ENCODE data around the gene CCR8.
"Not testable (repeated sequence)": the region's sequence is repeated elsewhere in the genome, so short reads cannot be mapped to it uniquely, and the experiment has no call there.

The CCR8 gene

DNA sequence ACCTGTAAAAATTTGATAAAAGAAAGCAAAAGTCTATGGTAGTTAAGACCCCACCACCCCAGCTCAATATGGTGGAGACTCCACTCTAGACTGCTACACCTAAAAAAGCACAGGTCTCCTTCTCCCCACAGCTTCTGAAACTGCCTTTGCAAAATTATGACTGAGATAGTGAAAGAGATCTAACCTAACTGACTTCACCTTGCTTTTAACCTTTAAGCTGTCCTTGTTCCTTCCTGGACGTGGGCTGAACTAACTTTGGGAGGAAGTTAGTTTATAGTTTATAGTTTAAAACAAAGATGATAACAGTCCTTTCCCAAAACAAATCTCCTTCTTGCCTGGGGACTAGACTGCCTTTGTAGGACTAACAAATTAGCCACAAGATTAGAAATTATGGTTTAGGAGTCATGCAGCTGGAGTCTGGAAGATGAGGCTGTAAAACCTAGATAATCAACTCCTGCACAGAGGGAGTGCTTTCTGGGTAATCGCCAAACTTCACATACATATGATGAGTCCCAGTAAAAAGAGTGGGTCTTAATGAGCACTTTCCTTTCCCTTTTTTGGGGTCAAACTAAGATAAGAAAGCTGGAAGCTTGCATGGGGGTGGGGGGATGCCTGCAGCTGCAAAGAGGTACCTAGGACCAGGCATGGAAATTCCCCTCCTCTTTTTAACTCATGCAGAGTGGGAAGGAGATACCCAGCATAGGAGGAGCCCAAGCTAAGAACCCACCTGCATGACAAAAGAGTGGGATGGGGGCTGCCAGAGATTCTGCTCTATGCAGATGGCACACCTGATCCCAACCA is 17.5 kb downstream of the CCR8 start:
- no peak for DNase-seq (ENCODE audit: low read depth in 2 of 3, low spot score in 1 of 3)

DNA sequence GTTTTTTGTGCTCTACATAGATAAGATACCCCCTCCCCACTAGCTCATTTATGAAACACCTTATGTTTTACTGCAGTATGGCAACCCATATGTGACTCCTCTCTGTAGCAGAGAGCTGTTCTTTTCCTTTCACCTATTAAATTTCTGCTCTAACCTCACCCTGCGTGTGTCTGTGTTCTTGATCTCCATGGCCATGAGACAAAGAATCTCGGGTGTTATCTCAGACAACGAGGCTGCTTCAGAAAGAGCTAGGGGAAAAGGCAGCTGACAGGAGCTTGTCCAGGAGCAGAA is 18.0 kb downstream of the CCR8 start:
- DNase-seq (ENCODE audit: low read depth in 2 of 3, low spot score in 1 of 3) = no peak

DNA sequence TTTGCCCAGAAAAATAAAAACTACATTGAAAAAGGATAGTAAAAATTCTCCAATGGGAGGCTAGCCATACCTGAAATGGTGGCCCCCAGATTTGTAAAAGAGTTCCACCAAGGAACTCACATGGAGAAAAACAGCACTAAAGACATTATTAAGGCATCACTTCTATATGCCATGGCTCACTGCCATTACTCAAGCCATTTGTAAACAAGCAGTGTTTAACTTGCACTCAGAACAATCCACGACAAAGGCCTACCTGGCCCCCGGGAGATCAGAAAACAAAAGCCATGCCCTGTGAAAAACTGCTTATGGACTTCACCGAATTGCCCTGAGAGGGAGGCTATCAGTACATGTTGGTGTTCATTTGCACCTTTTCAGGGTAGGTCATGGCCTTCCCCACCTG is 19.6 kb downstream of the CCR8 start:
- no peak for DNase-seq (ENCODE audit: low read depth in 2 of 3, low spot score in 1 of 3)

DNA sequence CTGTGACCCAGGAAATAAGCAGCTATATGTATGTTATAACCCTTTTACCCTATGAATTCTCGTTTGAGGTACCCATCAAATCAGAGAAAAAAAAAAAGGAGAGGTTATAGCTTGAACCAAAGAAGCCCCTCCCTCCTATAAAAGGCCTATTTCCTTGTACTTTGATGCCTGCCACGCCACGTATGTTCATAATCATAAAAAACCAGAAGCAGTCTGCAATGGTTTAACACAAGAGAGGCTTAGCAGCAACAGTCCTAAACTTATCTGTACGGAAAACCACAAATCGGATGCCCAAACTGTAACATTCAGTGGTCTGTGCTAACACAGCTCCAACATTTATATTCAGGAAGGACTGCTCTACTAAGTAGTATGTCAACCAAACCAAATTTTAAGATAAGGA is 21.2 kb downstream of the CCR8 start:
- DNase-seq (ENCODE audit: low read depth in 2 of 3, low spot score in 1 of 3) = no peak

DNA sequence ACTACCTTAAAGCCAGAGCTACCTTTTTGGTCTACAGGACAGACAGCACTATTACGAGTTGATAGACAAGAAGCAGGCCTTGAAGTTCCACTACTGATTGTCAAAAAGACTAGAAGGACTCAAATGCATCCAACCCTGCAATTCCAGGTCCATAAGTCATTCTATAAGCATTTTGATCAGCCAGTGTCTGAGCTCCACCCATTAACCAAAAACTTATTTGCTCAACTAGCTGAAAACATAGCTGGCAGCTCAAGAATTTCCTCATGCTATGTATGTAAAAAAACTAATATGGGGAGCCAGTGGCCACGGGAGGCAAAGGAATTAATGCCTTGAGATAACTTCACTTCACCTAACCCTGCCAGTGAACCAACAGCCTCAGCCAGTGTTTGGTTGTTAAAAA is 21.6 kb downstream of the CCR8 start:
- not testable (repeated sequence) for DNase-seq (ENCODE audit: low read depth in 2 of 3, low spot score in 1 of 3)

DNA sequence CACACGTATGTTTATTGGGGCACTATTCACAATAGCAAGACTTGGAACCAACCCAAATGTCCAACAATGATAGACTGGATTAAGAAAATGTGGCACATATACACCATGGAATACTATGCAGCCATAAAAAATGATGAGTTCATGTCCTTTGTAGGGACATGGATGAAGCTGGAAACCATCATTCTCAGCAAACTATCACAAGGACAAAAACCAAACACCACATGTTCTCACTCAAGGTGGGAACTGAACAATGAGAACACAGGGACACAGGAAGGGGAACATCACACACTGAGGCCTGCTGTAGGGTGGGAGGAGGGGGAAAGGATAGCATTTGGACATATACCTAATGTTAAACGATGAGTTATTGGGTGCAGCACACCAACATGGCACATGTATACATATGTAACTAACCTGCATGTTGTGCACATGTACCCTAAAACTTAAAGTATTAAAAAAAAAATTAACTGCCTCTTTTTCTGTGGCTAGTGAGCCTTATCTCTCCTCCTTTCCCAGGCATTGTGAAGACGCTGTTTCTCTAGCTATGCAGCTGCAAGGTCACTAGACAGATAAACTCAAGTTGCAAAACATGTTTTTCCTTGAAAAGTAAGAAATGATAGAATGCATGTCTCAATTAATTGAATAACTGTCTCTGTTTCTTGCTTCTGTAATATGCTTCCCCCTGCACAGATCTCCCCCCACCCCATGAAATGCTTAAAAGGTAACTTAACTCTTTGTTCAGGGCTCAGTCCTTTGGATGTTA is 23.8 kb downstream of the CCR8 start:
- DNase-seq (ENCODE audit: low read depth in 2 of 3, low spot score in 1 of 3) = not testable (repeated sequence)

DNA sequence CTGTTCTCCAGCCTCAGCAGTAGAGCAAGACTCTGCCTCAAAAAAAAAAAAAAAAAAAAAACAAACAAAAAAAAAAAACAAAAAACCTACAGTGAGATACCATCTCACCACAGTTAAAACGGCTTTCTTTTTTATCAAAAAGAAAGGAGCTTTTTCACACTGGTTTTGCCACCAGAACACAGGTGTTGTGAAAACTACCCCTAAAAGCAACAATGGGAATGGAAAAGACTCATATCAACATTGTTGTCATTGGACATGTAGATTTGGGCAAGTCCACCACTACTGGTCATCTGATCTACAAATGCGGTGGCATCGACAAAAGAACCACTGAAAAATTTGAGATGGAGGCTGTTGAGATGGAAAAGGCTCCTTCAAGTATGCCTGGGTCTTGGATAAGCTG is 28.8 kb downstream of the CCR8 start:
- no peak for DNase-seq (ENCODE audit: low read depth in 2 of 3, low spot score in 1 of 3)

DNA sequence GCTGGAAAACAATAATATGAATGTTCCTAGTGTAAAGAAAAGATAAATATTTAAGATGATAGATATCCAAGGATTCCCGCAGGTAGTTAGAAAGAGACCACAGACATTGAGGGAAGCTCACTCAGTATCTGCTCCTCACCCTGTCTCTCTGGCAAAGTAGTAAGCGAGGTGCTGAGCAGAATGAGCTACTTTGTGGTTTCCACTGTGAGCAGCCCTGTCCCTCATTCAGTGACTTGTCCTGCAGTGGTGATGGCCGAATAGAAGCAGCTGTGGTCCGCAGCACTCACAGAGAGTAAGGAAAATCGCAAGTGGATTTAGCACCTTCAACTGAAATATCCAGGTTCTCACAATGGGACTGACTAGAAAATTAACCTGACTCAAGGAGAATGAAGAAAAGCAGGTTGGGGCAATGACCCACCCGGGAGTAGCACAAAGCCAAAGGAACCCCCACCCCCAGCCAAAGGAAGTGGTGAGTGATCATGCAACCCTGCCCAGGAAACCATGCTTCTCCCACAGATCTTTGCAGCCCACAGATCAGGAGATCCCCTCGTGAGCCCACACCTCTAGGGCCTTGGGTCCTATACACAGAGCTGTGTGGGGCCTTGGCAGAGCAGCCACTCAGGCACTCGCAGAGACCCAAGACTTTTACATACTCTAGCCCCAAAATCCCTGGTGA is 31.9 kb downstream of the CCR8 start:
- peak in 2 of 3 donors; percentile 17 to 22 for DNase-seq (ENCODE audit: low read depth in 2 of 3, low spot score in 1 of 3)

DNA sequence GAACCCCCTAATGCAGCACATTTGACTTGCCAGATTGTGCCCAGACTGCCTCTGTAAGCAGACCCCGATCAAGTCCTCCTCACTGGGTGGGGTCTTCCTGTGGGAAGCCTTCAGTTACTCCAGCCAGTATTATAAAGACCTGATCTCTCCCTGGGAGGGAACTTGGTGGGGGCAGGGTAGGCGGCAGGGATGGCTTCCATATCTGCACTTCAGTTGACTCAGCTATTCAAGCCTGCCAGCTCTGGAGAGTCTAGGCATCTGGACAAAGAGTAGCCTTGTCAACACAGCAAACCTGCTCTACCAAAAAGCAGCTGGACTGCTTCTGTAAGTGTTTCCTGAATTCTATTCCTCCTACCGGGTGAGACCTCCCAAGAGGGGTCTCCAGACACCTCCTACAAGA is 32.7 kb downstream of the CCR8 start:
- DNase-seq (ENCODE audit: low read depth in 2 of 3, low spot score in 1 of 3) = no peak

DNA sequence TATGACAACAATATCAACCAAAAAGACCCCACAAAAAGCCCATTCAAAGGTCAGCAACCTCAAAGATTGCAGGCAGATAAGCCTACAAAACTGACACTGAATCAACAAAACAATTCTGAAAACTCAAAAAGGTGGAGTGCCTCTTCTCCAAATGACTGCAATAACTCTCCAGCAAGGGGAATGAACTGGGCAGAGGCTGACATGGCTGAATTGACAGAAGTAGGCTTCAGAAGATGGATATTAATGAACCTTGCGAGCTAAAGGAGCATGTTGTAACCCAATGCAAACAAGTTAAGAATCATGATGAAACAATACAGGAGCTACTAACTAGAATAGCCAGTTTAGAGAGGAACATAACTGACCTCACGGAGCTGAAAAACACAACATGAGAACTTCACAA is 33.3 kb downstream of the CCR8 start:
- DNase-seq (ENCODE audit: low read depth in 2 of 3, low spot score in 1 of 3) = no peak

DNA sequence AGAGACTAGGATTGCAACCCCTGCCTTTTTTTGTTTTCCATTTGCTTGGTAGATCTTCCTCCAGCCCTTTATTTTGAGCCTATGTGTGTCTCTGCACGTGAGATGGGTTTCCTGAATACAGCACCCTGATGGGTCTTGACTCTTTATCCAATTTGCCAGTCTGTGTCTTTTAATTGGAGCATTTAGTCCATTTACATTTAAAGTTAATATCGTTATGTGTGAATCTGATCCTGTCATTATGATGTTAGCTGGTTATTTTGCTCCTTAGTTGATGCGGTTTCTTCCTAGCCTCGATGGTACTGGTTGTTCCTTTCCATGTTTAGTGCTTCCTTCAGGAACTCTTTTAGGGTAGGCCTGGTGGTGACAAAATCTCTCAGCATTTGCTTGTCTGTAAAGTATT is 40.9 kb downstream of the CCR8 start:
- not testable (repeated sequence) for DNase-seq (ENCODE audit: low read depth in 2 of 3, low spot score in 1 of 3)

DNA sequence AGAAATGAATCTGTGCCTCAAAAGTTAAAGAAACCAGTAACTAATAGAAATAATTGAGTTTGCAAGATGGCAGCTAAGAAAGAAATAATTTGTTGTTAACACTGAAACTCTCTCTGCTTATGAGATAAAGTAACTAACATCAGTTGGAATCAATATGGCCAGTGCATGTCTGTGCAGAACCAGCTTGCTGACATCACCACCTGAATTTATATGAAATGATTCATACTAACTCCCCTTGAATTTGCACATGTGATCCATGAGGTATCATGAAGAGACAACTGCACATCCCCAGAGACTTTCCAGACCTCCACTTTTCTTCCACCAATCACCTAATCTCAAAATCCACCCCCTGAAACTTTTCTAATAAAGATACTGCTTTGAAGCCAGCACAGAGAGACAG is 43.3 kb downstream of the CCR8 start:
- no peak for DNase-seq (ENCODE audit: low read depth in 2 of 3, low spot score in 1 of 3)

DNA sequence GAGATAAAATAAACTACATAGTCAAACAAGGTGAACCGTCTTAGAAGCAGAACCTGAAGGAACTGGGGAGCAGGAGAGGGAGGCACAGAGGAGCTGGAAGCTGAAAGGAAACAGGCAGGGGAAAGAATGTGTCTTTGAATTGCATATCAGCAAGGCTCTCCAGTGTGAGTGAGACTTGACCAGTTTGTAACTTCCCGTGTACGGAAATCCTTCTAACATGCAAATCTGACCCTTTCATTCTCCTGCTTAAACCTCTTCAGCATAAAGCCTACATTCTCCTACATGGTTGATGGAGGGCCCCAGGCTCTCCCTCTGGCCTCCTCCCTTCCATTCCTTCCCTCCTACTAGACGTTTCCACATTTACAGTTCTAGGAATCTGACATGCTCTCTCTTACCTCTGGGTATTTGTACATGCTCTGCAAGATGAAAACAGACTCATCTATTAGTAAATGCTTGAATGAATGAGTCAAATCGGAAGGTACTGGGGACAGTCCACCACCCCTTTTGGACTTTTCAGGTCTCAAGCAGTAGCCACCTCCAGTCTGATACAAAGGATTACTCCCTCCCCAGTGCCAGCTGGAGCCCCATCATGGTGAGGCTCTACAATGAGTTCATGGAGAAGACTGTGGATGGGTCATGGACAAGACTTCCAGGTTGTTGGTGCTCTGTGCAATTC is 47.6 kb downstream of the CCR8 start:
- no peak for DNase-seq (ENCODE audit: low read depth in 2 of 3, low spot score in 1 of 3)

DNA sequence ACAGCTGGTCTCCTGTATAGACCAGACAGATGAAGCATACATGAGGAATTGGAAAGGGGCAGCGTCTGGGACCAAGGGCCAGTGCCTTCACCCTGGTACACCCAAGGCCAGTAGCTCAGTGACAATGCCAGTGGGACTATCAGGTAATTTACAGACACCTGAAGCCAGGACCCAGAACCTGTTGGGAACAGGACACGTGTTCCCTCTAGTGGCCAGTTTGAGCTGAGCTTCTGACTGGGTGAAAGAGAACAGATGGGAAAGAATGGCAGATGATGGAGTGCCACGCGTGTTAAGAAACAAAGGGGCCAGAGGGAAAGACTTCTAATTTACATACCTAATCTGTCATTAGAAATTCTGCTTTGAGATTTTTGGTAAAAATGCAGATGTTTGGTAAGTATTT is 48.6 kb downstream of the CCR8 start:
- peak; percentile 16 to 58 (median 35) for DNase-seq (ENCODE audit: low read depth in 2 of 3, low spot score in 1 of 3)

DNA sequence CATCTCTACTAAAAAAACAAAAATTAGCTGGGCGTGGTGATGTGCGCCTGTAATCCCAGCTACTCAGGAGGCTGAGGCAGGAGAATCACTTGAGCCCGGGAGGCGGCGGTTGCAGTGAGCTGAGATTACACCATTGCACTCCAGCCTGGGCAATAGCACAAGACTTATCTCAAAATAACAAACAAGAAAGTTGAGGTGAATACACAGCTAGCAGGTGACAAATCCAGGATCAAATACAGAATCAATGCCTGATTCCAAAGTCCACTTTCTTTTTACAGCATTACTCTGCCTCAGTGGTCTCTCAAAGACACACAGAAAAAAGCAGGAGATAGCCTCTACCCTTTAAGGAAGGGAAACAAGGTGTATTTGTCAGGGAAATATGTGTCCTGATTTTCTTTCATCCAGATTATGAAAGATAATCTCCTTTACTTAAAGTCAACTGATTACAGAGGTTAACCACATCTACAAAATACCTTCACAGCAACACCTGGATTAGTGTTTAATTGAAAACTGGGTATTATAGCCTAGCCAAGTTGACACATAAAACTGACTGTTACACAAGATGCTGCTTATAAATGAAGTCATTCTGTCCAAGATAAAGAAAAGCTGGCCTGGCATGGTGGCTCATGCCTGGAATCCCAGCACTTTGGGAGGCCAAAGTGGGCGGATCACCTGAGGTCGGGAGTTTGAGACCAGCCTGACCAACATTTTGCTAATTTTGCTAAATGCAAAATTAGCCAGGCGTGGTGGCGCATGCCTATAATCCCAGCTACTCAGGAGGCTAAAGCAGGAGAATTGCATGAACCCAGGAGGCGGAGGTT is 49.7 kb downstream of the CCR8 start:
- no peak for DNase-seq (ENCODE audit: low read depth in 2 of 3, low spot score in 1 of 3)

DNA sequence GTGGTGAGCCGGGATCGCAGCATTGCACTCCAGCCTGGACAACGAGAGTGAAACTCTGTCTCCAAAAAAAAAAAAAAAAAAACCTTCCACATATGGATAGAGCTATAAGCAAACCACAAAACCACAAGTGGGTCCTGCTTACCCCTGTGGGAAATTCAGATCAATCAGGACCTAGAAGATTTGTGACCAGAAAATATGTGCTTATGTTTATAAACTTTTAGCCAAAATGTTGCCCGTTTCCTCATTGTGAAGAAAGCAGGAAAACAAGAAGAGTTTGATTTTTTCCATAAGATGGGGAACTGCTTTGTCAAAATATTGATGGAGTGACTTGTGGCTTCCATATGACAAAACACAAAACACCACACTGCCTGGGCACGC is 50.3 kb downstream of the CCR8 start:
- DNase-seq (ENCODE audit: low read depth in 2 of 3, low spot score in 1 of 3) = no peak

DNA sequence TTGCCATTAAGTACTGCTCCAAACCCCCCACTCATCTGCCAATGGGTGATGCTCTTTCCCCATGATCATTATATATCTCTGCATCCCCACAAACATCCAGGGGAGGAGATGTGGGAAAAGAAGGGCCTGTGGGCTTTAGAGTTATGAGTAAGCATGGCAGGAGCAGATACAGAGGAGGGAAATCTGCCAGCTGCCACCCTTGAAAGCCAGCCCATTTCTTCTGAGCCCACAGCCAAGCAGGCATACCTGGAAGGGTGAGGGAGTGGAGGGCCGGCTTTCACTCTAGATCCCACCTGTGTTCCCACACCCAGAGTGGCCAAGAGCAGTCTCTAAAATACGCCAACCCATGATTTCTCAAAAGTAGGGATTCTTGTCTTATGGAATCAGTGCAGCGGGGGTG is 51.9 kb downstream of the CCR8 start:
- DNase-seq (ENCODE audit: low read depth in 2 of 3, low spot score in 1 of 3) = no peak

All from stimulated activated CD4-positive, alpha-beta T cell treated with anti-CD3 and anti-CD28 coated beads, Interleukin-12 subunit alpha, Interleukin-12 subunit beta, amount 100 ng/mL, for 48 hours (primary cell).